Measurements from ENCODE around the gene RUNX1.

Gene RUNX1

GRCh38 chr21:34923626-34924025 lies 125.5 kb downstream of the RUNX1 start:
- no peak for DNase-seq (ENCODE audit: low spot score)

- DNase-seq (ENCODE audit: low spot score): no peak
These were observed 125.9 kb downstream of the RUNX1 start for GRCh38 chr21:34923202-34923601.

GRCh38 chr21:34922479-34922878 lies 126.6 kb downstream of the RUNX1 start:
- no peak for DNase-seq (ENCODE audit: low spot score)

- DNase-seq (ENCODE audit: low spot score): no peak
These were observed 128.0 kb downstream of the RUNX1 start for GRCh38 chr21:34921151-34921550.

- DNase-seq (ENCODE audit: low spot score): no peak
These were observed 129.7 kb downstream of the RUNX1 start for GRCh38 chr21:34919406-34919805.

- DNase-seq (ENCODE audit: low spot score): no peak
These were observed 132.7 kb downstream of the RUNX1 start for GRCh38 chr21:34916446-34916845.

GRCh38 chr21:34915364-34915841 lies 133.7 kb downstream of the RUNX1 start:
- no peak for DNase-seq (ENCODE audit: low spot score)

GRCh38 chr21:34914239-34914638 lies 134.9 kb downstream of the RUNX1 start:
- no peak for DNase-seq (ENCODE audit: low spot score)

- DNase-seq (ENCODE audit: low spot score): no peak
These were observed 135.3 kb downstream of the RUNX1 start for GRCh38 chr21:34913811-34914210.

GRCh38 chr21:34912022-34912945 lies 136.8 kb downstream of the RUNX1 start:
- DNase-seq (ENCODE audit: low spot score): no peak

GRCh38 chr21:34911360-34911759 lies 137.7 kb downstream of the RUNX1 start:
- DNase-seq (ENCODE audit: low spot score): no peak

GRCh38 chr21:34910396-34910795 lies 138.7 kb downstream of the RUNX1 start:
- no peak for DNase-seq (ENCODE audit: low spot score)

- no peak for DNase-seq (ENCODE audit: low spot score)
These were observed 139.4 kb downstream of the RUNX1 start for GRCh38 chr21:34909492-34910292.

- DNase-seq (ENCODE audit: low spot score): no peak
These were observed 140.6 kb downstream of the RUNX1 start for GRCh38 chr21:34908419-34909055.

GRCh38 chr21:34907461-34908418 lies 141.4 kb downstream of the RUNX1 start:
- no peak for DNase-seq (ENCODE audit: low spot score)

GRCh38 chr21:34906401-34906800 lies 142.7 kb downstream of the RUNX1 start:
- DNase-seq (ENCODE audit: low spot score): no peak

GRCh38 chr21:34905218-34905537 lies 143.9 kb downstream of the RUNX1 start:
- DNase-seq (ENCODE audit: low spot score): no peak

GRCh38 chr21:34904526-34905217 lies 144.4 kb downstream of the RUNX1 start:
- DNase-seq (ENCODE audit: low spot score): no peak

- no peak for DNase-seq (ENCODE audit: low spot score)
These were observed 148.7 kb downstream of the RUNX1 start for GRCh38 chr21:34900376-34900775.

GRCh38 chr21:34899760-34900159 lies 149.3 kb downstream of the RUNX1 start:
- DNase-seq (ENCODE audit: low spot score): no peak

GRCh38 chr21:34899302-34899701 lies 149.8 kb downstream of the RUNX1 start:
- DNase-seq (ENCODE audit: low spot score): no peak
